GM21723 (cell line): ENCODE data around the gene EGFR.

Source experiments
- ATAC-seq: cut with Tn5 transposase; IDR thresholded peaks from one replicate; pipeline ENCODE4 v1.9.1; 2021; ENCODE audit warnings: mild to moderate bottlenecking, moderate library complexity; ENCODE audit not compliant: unreplicated experiment

Gene EGFR

DNA sequence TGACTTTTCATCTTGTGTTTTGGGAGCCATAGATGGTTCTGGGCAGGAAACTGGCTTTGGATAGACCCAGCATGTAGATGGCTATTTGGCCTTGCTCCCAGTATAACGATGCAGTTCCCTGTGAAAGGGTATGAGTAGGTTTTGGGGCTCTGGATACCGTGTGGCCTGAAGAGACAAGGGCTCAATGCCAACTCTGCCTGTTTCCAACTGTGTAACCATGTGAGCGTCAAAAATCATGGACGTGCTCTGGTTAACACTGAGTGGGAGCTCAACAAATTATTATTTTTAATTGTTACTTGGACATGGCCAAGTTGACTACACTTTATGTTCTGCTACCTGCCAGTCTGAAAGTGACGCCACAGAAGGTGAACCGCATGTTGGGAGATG lies 41.8 kb downstream of the EGFR start:
- ATAC-seq: no peak

DNA sequence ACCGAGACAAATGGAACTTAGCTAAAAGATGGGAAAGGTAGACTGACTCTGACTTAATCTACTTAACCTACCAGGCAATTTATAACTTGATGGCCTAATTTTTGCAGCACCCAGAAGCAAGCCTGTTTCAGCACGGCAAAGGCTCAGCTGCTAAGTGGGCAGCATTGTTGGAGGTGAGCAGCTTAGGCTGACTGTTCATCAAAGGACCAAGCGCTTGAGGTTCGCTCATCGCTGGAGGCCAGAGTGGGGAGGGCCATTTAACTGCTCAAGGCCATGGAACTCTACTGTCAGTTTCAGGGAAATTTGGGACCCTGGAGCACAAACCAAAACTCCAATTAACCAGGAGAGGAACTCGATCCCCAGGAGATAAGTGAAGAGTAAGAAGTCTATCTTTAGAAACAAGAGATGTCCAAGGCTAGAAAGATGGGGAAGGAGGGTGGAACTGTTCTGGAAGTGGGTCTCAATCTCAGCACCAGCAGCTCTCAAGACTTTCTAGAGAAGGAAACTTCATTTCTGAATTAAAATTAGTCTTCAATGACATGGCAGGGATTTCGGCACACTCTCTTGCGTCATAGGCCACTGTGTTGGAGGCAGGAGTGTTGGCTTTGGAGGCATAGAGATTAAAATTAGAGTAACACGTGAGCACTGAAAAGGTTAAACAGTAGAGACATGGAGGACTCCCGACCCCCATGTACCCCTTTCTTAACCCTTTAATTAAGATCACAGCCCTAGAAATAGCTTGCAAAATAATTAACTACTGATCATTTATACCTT lies 43.1 kb downstream of the EGFR start:
- ATAC-seq: no peak

GRCh38 chr7:55063061-55063460 lies 44.2 kb downstream of the EGFR start:
- ATAC-seq: no peak

GRCh38 chr7:55063633-55064032 lies 44.8 kb downstream of the EGFR start:
- ATAC-seq: no peak

- ATAC-seq: peak; percentile 47
These were observed 46.3 kb downstream of the EGFR start for GRCh38 chr7:55065079-55065478.

DNA sequence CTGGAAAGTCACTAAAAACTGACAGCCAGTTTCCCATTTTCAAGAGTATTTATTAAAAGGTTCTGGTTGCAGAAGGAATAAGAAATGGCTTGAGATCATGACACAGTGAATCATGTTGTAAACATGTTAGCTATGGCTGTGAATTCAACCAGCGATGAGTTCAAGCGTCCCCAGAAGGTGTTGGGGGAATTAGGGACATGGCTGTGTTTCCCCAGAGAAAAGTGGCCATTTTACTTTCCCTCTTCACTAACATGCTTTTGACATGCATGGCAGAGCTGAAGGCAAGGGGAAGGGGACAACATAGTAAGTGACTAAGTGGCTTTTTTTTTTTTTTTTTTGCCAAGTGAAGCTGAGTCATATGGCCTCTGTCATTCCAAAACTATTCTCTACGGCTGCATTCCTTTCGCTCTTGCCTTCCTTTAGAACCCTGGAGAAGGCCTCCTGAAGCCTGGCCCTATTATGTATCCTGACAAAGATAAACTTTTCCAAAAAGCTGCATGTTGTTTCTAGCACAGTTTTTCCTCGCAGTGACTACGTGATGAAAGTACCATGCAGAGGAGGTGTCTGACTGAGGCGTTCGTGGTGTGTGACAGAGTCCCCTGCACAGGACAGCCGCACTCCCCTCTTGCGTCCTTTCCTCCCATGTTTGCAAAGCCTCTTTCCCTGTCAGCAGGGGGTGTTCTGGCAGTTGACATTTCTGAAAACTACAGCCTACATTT lies 46.9 kb downstream of the EGFR start:
- ATAC-seq: peak; percentile 58

- ATAC-seq: no peak
These were observed 47.7 kb downstream of the EGFR start for GRCh38 chr7:55066524-55066923.

GRCh38 chr7:55066938-55067337 lies 48.1 kb downstream of the EGFR start:
- no peak for ATAC-seq

DNA sequence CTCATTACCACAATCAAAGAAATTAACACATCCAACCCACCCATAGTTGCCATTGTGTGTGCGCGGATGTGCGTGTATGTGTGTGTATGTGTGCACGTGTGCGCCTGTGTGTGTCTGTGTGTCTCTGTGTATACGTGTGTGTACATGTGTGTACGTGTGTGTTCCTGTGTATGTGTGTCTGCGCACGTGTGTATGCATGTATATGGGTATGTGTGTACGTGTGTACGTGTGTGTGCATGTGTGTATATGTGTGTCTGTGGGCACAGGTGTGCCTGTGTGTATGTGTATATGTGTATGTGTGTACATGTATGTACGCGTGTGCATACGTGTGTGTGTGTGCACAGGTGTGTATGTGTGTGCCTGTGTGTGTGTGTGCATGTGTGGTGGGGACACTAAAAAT lies 48.9 kb downstream of the EGFR start:
- ATAC-seq: no peak

GRCh38 chr7:55069271-55069792 lies 50.5 kb downstream of the EGFR start:
- ATAC-seq: no peak

DNA sequence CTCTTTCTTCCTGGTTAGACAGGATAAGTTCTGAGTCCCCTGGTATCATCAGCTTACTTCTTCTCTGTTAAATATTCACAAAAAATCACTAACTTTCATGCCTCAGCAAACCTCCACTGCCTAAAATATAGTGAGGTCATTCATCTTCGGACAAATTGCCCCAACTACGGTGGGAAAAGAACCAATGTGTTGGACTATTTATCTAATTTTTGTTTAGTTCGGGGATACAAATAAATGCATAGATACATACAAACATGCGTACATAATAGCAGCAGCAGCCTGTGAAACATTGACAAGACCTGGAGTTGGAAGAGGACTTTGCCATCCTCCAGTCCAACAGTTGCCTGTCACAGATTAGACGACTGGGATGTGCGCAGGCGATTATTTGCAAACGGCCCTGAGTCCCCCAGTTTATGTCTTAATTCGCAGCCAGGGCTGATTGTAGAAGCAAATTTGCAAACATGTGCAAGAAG lies 51.5 kb downstream of the EGFR start:
- no peak for ATAC-seq

GRCh38 chr7:55070854-55071253 lies 52.0 kb downstream of the EGFR start:
- ATAC-seq: no peak

DNA sequence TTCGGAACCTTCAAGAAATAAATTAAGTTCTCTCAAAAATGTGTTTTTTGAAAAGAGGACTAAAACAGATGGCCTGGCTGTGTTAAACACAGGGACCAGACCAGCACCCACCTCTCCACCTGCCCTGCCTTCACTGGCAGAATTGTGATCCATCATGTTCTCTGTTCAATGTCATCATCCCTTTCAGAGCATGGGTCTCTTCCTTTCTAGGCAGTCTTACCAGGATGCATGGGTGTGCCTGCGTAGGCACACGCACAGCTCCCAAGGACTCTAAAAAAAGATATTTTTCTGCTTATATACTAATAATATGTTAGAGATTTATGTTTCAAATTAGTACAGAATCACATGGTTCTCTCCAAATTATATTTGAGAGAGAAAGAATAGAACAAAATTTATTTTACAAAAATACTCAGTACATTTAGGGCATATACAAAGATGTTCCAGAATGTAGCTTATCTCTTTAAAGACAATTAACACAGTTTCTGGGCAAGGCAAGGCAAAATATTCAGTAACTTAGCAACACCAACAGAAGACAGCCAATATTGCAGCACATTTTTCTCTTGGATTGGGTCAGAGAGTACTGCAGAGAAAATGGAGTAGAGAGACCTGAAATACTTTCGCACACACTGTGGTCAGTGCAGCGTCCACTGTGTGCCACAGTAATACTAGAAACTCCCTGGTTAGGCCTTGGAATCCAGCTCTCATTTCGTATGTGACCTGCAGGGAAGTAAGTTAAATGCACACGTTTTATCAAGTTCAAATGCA lies 52.8 kb downstream of the EGFR start:
- no peak for ATAC-seq

DNA sequence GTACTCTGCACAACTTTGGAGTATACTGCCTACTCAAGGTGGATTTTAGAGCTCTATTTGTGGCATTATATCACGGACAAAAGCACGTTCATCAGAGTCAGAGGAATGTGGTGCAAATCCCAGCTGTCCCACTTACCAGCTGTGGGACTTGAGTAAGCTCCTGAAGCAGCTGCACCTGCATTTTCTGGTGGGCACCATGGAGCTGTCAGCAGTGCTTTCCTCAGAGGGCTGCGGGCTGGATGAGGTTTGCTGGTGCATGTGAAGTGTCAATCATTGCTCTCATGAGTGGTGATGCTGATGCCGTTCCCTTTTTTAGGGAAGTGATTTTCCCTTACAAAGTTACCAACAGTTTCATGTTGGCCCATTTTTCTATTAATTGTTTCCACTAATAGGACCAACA lies 53.4 kb downstream of the EGFR start:
- ATAC-seq: no peak

DNA sequence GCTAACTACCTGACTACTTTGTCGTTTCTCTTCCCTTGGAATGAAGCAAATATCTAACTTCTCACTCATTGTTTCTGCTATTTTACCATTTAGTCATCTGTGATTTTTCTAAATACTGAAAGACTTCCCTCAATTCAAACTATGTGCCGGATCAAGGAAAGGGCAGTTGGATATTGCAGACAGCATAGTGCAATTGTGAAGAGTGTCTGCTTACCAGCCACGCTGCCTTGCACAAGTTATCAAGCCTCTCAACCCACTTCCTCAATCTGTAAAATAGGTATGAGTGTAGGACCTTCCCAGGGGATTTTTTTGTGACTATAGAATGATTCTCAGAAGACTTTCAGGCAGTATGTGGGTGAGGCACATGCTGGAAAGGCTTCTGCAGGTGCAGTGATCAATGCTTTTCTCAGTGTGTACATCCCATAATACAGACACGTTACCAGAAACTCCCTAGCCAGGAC lies 54.3 kb downstream of the EGFR start:
- ATAC-seq: peak; percentile 56

GRCh38 chr7:55073976-55074528 lies 55.2 kb downstream of the EGFR start:
- ATAC-seq: peak; percentile 92

DNA sequence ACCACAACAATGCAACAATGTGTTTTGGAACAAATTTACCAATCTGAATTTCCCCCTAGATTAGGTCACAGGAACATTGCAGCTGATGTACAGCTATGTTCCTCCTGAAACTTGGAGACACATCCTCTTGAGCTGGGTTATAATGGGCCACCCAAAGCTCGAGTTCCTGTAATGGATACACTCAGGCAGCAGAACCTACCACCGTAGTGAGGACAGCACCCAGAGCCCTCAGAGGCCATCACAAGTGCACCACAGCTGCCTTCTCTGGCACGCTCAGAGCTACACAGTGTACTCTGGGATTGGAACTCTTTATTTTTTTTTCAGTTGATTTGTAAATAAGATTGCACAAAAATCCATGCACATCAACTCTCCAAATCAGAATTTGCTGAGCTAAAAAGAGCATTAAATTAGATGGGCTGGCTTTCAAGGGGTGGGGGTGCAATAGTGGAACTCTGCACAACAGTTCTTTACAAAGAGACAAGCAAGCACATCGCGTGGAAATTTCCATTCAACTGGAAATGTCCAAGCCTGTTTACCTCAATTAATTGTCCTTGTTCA lies 56.7 kb downstream of the EGFR start:
- ATAC-seq: no peak

DNA sequence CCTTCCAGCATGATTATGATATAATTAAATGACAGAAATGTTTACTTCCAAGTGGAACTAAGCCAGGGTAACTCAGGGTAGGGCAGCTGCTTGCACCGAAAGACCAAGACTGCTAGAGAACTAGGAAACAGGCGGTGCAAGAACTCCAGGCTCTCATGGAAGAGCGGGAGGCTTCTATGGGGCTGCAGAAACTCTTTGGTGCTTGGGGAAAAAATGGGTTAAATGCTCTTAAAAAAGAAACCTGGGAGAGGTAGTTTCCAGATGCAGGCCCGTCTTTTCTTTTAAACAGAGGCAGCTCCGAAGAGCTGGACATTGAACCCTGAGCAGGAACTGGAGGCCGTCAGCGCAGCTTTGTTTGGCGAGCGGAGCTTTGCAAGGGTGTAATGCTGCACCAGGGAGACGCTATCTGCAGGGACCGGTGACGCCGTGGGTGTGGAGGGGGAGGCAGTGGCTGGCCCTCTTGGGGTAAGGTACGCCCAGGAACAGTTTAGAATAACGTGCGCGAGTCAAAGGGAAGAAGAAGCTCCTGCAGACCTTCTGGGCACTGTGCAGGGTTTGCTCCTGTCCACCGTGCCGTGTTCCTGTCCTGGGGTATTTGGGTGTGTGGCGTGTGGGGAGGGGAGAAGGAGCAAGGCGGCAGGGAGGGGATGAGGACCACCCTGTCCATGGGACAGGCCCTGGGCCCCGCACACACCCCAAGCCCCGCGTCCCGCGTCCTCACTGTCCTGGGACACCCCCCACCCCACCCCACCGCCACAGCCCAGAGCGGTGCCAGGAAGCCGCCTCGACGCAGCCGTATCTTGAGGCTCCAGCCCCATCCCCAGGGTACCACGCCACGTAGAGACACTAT lies 59.0 kb downstream of the EGFR start:
- ATAC-seq: no peak

- ATAC-seq: no peak
These were observed 59.9 kb downstream of the EGFR start for GRCh38 chr7:55078465-55079372.
